Bone marrow (tissue), 2 donors: ENCODE results near the gene URB2.
A peak's percentile ranks its signal among the peaks of the same experiment; 100 is the strongest.
"Not testable (repeated sequence)": the region's sequence is repeated elsewhere in the genome, so short reads cannot be mapped to it uniquely, and the experiment has no call there.

Experiments
- DNase-seq, 2 donors: peaks; one replicate each; lab custom pipeline; 2025; lab: John Stamatoyannopoulos, UW

URB2 gene

DNA sequence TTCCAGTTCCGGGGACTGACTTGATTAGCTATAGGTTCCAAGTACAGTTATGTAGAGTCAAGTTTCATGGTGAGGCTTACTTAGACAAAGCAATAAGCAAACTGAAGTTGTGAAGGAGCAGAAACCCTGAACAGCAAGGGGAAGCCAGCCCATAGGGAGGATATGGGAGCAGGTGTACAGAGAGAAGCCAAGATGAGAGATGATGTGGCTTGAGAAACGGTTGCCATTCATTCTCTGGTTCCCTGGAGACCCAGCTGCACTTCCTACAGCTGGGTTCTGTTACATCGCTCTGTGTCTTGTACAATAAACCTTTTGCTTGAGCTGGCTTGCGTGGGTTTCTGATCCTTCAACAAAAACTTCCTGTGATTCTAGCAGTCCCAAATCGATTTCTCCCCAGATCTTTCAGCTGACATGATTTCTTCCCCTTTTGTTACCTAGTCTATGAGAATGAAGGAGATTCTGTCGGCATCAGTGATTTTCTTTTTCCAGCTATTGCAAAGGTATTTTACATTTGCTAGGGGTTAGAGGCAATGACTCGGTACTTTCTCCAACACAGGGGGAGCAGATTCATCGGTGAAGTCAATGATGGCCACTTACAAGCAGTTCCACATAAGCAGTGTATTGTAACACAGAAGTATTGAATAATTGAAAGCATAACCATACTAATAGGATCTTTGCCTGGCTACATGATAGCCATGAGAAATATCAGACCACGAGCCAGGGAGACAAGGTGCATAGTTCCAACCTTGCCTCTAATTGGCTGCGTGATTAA lies 67.3 kb downstream of the URB2 start:
- no peak for DNase-seq

DNA sequence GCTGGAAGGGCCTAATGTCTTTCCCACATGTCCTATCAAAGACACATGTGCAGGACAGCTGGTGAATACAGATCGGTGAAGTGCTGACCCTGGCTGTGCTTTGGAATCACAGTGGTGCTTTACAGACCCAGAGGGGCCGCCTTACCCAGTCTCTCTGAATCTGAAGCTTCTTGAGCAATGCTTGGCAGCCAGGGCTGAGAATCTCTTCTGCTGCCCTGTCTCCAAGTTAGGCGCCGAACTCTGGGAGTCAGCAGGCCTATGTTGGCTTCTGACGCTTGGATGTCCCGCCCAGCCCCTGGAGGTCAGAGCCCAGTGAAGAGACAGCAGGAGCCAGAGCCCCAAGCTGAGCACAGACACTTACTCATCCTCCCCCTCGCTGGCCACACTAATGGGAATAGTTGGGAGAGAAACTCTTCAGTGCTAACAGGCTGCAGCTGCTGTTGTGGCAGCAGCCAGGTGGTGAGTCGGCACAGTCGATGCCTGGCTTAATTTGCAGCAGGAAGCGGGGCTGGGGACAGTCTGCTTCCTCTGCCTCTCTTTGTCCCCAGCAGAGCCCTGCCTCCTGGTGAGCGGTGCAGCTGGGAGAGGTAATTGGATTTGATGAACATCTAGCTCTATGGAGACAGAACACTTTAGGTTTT lies 68.1 kb downstream of the URB2 start:
- peak in 1 of 2 donors; percentile 16 for DNase-seq

DNA sequence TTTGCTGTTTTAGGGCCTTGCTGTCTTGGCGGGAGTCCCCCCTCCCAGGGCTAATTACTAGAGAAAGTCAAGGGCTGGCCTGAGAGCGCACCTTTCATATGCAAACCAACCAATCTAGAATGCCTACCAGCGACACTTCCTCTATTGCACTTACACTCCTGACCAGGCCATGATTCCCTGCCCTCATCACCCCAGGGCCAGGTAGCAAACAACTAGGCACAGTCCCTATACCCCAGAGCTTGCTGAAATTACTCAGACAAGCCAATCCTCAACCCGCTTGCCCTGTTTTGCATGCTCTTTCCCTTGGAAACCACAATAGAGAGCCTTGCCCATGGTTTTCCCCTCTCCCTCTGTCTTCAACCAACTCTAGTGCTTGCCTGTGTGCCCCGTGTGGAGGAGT lies 70.3 kb downstream of the URB2 start:
- no peak for DNase-seq

DNA sequence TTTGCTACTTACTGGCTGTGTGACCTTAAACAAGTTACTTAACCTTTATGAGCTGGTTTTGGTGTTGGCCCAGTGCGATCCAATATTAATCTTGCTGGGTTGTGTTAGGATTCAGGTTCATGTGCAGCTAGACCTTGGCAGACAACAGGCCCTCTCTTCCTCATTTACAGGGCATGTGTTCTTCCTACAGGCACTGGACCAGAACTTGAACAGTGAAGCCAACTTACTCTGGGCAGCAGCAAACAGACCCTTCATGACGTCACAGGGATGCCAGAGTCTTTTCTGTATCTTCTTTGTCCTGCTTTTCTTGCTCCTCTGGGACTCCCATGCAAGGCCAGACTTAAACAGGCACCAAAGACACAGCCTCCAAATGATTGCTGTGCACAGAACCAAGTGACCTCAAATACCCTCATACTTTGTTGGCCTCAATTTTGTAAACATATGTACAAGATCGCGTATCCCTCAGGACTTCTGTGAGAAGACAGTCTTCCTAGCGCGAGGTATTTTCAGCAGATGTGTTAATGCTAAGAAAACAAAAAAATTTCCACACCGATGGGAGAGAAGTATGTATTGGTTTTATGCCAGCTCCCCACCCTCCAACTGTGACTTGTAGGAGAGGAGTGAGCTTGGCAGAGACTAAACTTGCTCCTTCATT lies 73.7 kb downstream of the URB2 start:
- DNase-seq, result no peak

DNA sequence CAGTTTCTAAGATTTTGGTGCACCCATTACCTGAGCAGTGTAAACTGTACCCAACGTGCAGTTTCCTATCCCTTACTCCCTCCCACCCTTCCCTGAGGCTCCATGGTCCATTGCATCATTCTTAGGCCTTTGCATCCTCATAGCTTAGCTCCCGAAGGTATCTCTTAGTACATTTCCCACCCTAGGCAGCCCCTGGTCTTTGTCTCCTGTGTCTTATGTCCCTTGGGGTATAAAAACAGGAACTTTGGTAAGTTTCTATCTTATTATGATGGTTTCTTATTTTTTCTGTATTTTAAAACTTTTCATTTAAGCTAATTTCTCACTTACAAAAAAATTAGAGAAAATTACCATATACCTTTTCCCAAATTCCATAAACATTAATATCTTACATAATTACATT lies 78.1 kb downstream of the URB2 start:
- DNase-seq, result no peak

DNA sequence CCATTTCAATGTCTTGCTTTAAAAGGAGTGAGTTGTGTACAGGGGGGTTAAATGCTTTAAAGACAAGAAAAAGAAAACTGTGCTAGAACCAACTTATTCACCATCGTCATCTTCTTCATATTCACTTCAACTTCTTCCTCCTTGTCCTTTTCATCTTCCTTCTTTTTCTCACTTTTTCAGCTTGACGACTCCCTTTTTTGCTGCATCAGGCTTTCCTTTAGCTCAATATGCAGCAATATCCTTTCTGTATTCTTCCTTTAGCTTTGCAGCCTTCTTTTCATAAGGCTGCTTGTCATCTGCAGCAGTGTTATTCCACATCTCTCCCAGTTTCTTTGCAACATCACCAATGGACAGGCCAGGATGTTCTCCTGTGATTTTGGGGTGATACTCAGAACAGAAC lies 79.1 kb downstream of the URB2 start:
- not testable (repeated sequence) for DNase-seq

DNA sequence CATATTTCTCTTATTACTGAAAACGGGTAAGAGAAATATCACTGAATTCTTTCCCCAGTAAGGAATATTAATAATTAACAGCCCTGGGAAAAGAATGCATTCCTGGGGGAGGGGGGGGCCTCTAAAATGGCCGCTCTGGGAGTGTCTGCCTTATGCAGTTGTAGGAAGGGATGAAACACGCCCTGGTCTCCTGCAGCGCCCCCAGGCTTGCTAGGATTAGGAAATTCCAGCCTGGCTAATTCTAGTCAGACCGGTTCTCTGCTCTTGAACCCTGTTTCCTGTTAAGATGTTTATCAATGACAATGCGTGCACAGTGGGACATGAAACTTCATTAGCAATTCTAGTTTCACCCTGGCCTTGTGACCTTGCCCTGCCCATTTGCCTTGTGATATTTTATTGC lies 81.1 kb downstream of the URB2 start:
- DNase-seq, result not testable (repeated sequence)

DNA sequence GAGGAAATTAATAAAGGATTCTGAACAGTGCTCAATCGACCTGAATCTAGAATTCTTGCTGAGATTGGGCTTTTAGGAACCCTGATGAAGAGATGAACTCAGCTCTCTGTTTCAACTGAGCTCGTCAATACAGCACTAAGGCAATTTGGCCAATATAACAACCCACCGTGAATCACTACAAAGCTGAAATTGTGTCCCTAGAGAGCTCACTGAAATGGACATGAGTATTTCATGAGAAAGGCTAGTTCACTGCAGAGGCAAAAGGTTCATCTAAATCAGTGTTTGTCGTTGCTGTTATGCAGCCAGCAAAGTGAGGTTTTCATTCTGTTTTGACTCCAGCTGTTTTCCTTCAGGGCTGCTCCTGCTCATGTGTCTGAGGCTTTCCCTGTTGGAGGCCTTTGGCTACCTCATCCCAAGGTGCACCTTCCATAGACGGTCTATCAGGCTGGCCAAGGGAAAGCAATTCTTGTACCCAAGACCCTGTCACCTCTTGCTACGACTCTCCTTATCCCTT lies 83.5 kb downstream of the URB2 start:
- no peak for DNase-seq
